ENCODE results near the gene BLOC1S4.
"Not testable (repeated sequence)": the region's sequence is repeated elsewhere in the genome, so short reads cannot be mapped to it uniquely, and the experiment has no call there.

BLOC1S4 gene

DNA sequence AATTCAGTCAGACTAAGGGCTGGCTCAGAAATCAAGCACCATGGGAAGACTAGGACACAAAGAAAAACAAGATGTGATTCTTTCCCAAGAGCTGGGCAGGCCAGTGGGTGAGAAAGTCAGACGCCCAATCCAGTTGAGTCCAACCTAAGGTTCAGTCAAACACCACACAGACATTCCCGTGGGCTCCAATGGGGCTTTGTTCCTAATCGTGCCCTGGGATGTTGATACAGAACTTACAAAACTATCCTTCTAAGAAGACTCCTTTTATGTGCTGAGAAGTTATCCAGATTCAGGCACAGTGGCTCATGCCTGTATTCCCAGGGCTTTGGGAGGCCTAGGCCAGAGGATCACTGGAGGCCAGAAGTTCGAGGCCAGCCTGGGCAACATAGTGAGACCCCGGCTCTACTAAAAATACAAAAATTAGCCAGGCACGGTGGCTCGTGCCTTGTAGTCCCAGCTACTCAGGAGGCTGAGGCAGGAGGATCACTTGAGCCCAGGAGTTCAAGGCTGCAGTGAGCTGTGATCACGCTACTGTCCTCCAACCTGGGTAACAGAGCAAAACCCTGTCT, 3.7 kb downstream of the BLOC1S4 start:
- no peak for DNase-seq

GRCh38 chr4:6720202-6720699, 4.3 kb downstream of the BLOC1S4 start:
- DNase-seq, result peak; percentile 15

GRCh38 chr4:6721121-6721520, 5.1 kb downstream of the BLOC1S4 start:
- no peak for DNase-seq

DNA sequence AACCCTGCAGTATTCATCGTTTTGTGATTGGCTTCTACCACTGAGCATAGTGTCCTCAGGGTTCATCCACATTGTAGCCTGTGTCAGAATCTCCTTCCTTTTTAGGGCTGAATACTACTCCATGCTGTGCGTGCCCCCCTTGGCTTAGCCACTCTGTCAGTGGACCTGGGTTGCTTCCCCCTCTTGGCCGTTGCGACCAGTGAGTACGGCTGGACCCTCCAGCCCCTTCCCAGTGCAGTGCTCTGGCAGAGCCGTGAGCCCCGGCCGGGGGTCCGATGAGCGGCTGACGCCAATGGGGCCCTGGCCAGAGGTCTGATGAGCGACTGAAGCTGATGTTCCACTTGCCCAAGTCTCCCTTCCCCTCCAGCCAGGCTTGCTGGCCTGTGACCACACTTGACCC, 6.9 kb downstream of the BLOC1S4 start:
- no peak for DNase-seq

- DNase-seq, result no peak
Observed at GRCh38 chr4:6723851-6724250, 7.9 kb downstream of the BLOC1S4 start.

GRCh38 chr4:6724421-6725111, 8.6 kb downstream of the BLOC1S4 start:
- no peak for DNase-seq

DNA sequence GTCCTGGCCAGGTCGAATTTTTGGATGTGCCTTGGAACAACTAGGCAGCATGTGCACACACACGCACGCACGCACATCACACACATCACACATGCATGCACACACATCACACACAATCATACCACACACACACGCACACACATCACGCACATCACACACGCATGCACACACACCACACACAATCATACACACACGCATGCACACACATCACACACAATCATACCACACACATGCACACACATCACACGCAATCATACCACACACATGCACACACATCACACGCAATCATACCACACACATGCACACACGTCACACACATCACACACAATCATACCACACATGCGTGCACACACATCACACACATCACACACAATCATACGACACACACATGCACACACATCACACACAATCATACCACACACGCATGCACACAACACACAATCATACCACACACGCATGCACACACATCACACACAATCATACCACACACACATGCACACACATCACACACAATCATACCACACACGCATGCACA, 9.5 kb downstream of the BLOC1S4 start:
- not testable (repeated sequence) for DNase-seq

GRCh38 chr4:6727081-6727942, 11.3 kb downstream of the BLOC1S4 start:
- DNase-seq, result no peak

GRCh38 chr4:6727943-6728250, 11.9 kb downstream of the BLOC1S4 start:
- no peak for DNase-seq

DNA sequence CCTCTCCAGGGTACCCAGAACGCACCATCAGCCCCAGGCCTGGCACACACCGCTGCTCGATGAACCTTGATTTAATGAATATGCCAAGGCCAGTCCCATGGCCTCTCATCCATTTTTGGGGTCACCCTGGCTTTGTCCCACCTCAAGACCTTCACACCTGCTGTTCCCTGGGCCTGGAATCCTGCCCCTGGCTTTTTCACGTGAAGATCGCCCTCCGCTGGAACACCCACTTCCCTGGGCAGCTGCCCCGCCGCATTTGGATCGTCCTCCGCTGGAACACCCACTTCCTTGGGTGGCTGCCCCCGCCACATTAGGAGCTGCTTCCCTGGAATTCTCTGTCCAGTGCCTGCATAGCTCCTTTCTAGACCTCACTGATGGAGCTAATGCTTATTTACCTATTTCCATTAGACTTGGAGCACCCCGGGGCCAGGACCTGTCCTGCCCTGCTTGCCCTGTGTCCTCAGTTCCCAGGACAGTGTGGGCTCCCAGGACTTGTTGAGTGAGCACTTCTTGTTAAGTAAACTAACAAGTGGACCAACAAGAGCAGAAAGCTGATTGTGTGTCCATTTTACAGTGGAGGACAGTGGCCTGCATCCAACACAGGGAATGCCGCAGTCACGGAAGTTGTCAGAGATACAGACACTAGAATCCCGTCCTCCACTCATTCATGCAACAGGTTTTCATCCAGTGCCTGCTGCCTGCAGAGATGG, 12.5 kb downstream of the BLOC1S4 start:
- DNase-seq, result no peak

- no peak for DNase-seq
Observed at GRCh38 chr4:6730603-6731317, 14.8 kb downstream of the BLOC1S4 start.

DNA sequence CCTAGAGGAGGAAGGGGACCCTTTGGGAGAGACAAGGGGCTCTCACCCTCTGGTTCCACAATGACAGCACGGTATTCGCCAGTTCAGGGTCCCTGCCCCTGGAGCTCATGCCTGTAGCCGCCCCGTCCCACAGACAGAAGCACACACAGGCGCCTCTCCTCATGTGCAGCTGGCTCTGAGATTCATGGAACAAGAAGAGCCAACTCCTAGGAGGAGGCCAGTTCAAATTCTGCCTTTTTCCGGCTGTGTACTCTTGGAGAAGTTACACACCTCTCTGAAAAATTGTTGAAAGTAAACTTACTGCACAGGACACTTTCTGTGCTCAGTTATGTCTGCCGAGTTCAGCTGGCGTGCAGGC, 15.3 kb downstream of the BLOC1S4 start:
- DNase-seq, result no peak

DNA sequence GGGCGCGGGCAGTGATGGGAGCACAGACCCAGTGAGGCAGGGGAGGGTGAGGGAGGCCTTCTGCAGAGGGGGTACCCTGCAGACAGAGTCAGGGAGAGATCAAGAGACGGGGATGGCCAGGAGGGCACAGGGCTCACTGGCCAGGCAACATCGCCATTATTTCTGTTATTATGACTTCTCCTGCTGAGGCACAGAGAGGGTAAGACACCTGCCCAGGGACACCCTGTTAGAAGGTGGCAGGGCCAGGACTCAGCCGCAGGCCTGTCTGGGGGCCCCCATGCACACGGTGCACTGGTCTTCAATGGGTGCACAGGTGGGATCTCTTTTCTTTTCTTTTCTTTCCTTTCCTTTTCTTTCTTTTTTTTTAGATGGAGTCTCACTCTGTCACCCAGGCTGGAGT, 15.8 kb downstream of the BLOC1S4 start:
- no peak for DNase-seq

GRCh38 chr4:6732441-6733357, 16.7 kb downstream of the BLOC1S4 start:
- no peak for DNase-seq

- no peak for DNase-seq
Observed at GRCh38 chr4:6733358-6734164, 17.6 kb downstream of the BLOC1S4 start.

DNA sequence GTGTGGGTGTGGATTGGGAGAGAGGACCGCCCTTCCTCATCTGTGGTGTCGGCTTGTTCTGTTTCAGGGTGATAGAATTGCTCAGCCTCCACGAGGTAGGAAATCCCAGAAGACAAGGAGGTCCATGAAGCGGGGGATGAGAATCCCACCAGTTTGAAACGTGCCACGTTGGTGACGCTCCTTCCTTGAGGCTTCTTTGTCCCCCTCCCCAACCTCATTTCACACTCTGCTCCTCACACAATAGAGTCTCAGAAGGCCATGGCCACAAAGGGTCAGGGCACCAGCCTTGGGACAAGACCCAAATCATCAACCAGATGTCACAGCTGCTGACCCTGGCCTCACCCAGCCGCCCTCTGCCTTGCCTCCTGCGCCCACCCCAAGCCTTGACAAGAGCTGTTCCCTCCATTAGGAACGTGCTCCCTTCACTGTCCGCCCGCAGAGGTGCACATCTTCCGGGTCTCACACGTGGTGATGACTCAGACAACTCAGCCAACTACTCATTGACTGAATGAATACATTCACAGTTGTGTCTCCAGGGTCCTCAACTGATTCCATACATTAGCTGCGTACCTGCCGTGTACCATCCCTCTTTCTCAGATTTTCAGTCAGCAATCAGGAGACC, 18.3 kb downstream of the BLOC1S4 start:
- no peak for DNase-seq

- DNase-seq, result no peak
Observed at GRCh38 chr4:6739920-6740319, 23.9 kb downstream of the BLOC1S4 start.

GRCh38 chr4:6740347-6740746, 24.4 kb downstream of the BLOC1S4 start:
- DNase-seq, result no peak

DNA sequence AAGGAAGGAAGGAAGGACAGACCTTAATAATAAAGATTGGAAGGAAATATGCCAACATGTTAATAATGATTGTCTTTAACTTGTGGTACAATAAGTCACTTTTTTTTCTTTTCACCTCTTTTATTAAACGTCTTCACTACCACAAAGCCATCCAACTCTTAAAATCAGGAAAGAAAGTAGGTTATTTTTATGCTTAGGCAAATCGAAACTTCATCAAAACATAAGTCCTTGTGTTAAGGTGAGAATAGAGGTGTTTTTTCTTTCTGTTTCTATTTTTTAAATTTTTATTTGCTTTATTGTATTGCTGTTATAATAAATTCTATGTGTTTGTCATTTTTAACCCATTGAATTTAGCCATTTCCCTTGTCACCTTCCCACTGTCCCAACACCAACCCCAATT, 26.5 kb downstream of the BLOC1S4 start:
- no peak for DNase-seq

- DNase-seq, result no peak
Observed at GRCh38 chr4:6742989-6743388, 27.0 kb downstream of the BLOC1S4 start.

Data from NCI-H446 treated with DMSO at 0.1 percent for 48 hours (cell line).